A549 (cell line): Measurements from ENCODE around the gene HSPBP1. TPM values are rescaled to one million over a fixed set of nuclear protein-coding genes. Genes with fewer than 3 reads are reported as not detected.

Experiments used
- ATAC-seq, 2 experiments: fragments of 200-7000 bp in 1 of 2; fragments of >200 bp in 1 of 2; cut with Nextera tagmentation in 1 of 2; cut with Tn5 transposase in 1 of 2; 3 replicates each; pipeline versions ENCODE4 v1.8.0 to v1.9.1; 2018 to 2020; ENCODE audit warnings: mild to moderate bottlenecking in 1 of 2, moderate library complexity in 1 of 2
- CTCF ChIA-PET: fragments of 300-600 bp; sonication (Branson Sonifier 250); formaldehyde crosslinking; extraction: SDS; loops from one replicate; lab custom pipeline; 2021; ENCODE audit warnings: antibody characterized with exemption, inconsistent platforms; lab: Yijun Ruan, JAX
- POLR2A ChIA-PET: fragments of 350-600 bp; formaldehyde crosslinking; extraction: SDS; loops from one replicate; lab custom pipeline; 2021; ENCODE audit warnings: antibody characterized with exemption, inconsistent platforms; lab: Yijun Ruan, JAX
- DNase-seq, 2 experiments: peaks; one replicate each; pipeline versions ENCODE4 v3.0.0 to v3.0.0-alpha.2; 2011 to 2016; ENCODE audit warnings: low read depth in 1 of 2, low spot score in 1 of 2
- FAIRE-seq: peaks from 2 replicates; lab custom pipeline; 2011; peaks lifted over from hg19 to GRCh38; lab: Jason Lieb, UNC
- H3K27ac ChIP-seq, 2 experiments: fragments of >200 bp; sonication (Bioruptor Twin); formaldehyde crosslinking; 3 replicates each; pipeline ENCODE4 v1.5.1; 2016 to 2017
- H3K4me1 ChIP-seq: fragments of >200 bp; sonication (Bioruptor Twin); formaldehyde crosslinking; 3 replicates; pipeline ENCODE4 v1.6.1; 2016
- H3K4me2 ChIP-seq: fragments of >200 bp; sonication (Bioruptor Twin); formaldehyde crosslinking; 3 replicates; pipeline ENCODE4 v1.6.1; 2016
- H3K4me3 ChIP-seq: fragments of >200 bp; sonication (Bioruptor Twin); formaldehyde crosslinking; 3 replicates; pipeline ENCODE4 v1.5.1; 2016
- H3K9me3 ChIP-seq: fragments of >200 bp; sonication (Bioruptor Twin); formaldehyde crosslinking; 3 replicates; pipeline ENCODE4 v1.6.1; 2016
- CHD2 ChIP-seq: fragments of 150-350 bp; IDR thresholded peaks from 2 replicates; pipeline ENCODE4 v1.6.1; 2014; ENCODE audit warnings: low read length; ENCODE audit not compliant: partially characterized antibody
- EHF ChIP-seq: fragments of 250-450 bp; sonication (Bioruptor Pico); IDR thresholded peaks from 2 replicates; pipeline ENCODE4 v1.5.0; 2020; ENCODE audit warnings: mild to moderate bottlenecking
- EHMT2 ChIP-seq: fragments of 200-600 bp; sonication (generic); IDR thresholded peaks from 2 replicates; pipeline ENCODE4 v1.6.1; 2016; ENCODE audit warnings: antibody characterized with exemption, low read depth, mild to moderate bottlenecking, moderate library complexity
- EP300 ChIP-seq, 2 experiments: fragments of >200 bp; sonication (Bioruptor Twin); formaldehyde crosslinking; IDR thresholded peaks; 2 replicates in 1 of 2; 3 replicates in 1 of 2; pipeline ENCODE4 v1.6.1; 2016 to 2017
- FOSB ChIP-seq: fragments of 250-450 bp; sonication (Bioruptor Pico); IDR thresholded peaks from 2 replicates; pipeline ENCODE4 v1.5.0; 2020; ENCODE audit warnings: mild to moderate bottlenecking, moderate library complexity
- HOXB5 ChIP-seq: fragments of 250-450 bp; sonication (Bioruptor Pico); IDR thresholded peaks from 2 replicates; pipeline ENCODE4 v1.5.0; 2020; ENCODE audit warnings: mild to moderate bottlenecking, moderate library complexity
- JUNB ChIP-seq: fragments of >200 bp; sonication (Bioruptor Twin); formaldehyde crosslinking; IDR thresholded peaks from 2 replicates; pipeline ENCODE4 v1.6.1; 2016
- KDM1A ChIP-seq: fragments of 200-600 bp; sonication (generic); IDR thresholded peaks from 2 replicates; pipeline ENCODE4 v1.6.1; 2016; ENCODE audit warnings: low read depth, mild to moderate bottlenecking
- NR3C1 ChIP-seq: fragments of >200 bp; sonication (Bioruptor Twin); formaldehyde crosslinking; IDR thresholded peaks from 3 replicates; pipeline ENCODE4 v1.6.1; 2017
- PHF8 ChIP-seq: fragments of 200-600 bp; sonication (generic); IDR thresholded peaks from 2 replicates; pipeline ENCODE4 v1.6.1; 2016; ENCODE audit warnings: low read depth, mild to moderate bottlenecking, antibody characterized with exemption, moderate library complexity, borderline replicate concordance
- RCOR1 ChIP-seq: fragments of 150-350 bp; IDR thresholded peaks from 2 replicates; pipeline ENCODE4 v1.6.1; 2014; ENCODE audit warnings: antibody characterized with exemption, low read length, low read depth
- SREBF2 ChIP-seq: fragments of 450-650 bp; IDR thresholded peaks from 2 replicates; pipeline ENCODE4 v1.6.1; 2014; ENCODE audit warnings: mild to moderate bottlenecking, moderate library complexity
- TFCP2L1 ChIP-seq: fragments of 250-450 bp; sonication (Bioruptor Pico); IDR thresholded peaks from 2 replicates; pipeline ENCODE4 v1.5.0; 2021; ENCODE audit warnings: mild to moderate bottlenecking
- TP53 ChIP-seq: fragments of 250-450 bp; sonication (Bioruptor Pico); IDR thresholded peaks from 2 replicates; pipeline ENCODE4 v1.5.0; 2021; ENCODE audit warnings: mild to moderate bottlenecking, moderate library complexity
- ZNF302 ChIP-seq: fragments of 250-450 bp; sonication (Bioruptor Pico); IDR thresholded peaks from 2 replicates; pipeline ENCODE4 v1.9.0; 2021; ENCODE audit warnings: inconsistent platforms, mild to moderate bottlenecking, moderate library complexity
- ZSCAN20 ChIP-seq: fragments of 250-450 bp; sonication (Bioruptor Pico); IDR thresholded peaks from 2 replicates; pipeline ENCODE4 v1.8.0; 2022; ENCODE audit warnings: mild to moderate bottlenecking, moderate library complexity
- WGBS: methylation state at CpG from one replicate; pipeline ENCODE4 v1.1.6; 2017; ENCODE audit errors: missing lambda C conversion rate; 5-methylcytosine and 5-hydroxymethylcytosine counted together
- polyA plus RNA-seq, 4 experiments: library from polyadenylated mRNA; depleted of rRNA in 3 of 4; stranded (reverse); fragments of >200 nt; fragmentation: RNase III in 1 of 4; extraction: RNeasy Plus Mini Kit Qiagen cat#74134 plus additional on column Dnase treatment in 1 of 4; gene quantifications; 2 replicates in 3 of 4; 3 replicates in 1 of 4; pipeline ENCODE4 v1.2.3, GENCODE V29; 2011 to 2017
- TF ChIP-seq, protein P1 (sequence below): fragments of 450-650 bp; IDR thresholded peaks from 2 replicates; pipeline ENCODE4 v1.6.1; 2014; ENCODE audit warnings: antibody characterized with exemption
- TF ChIP-seq, protein P2 (sequence below): IDR thresholded peaks from 2 replicates; pipeline ENCODE4 v1.6.1; 2012
- TF ChIP-seq, protein P3 (sequence below): fragments of 200-600 bp; sonication (generic); IDR thresholded peaks from 2 replicates; pipeline ENCODE4 v1.6.1; 2016; ENCODE audit warnings: antibody characterized with exemption, mild to moderate bottlenecking, moderate library complexity

HSPBP1 gene
- polyA plus RNA-seq, 2 of the 4 experiments (the other 2 are of a cell fraction): 52.1 to 121 TPM

DNA sequence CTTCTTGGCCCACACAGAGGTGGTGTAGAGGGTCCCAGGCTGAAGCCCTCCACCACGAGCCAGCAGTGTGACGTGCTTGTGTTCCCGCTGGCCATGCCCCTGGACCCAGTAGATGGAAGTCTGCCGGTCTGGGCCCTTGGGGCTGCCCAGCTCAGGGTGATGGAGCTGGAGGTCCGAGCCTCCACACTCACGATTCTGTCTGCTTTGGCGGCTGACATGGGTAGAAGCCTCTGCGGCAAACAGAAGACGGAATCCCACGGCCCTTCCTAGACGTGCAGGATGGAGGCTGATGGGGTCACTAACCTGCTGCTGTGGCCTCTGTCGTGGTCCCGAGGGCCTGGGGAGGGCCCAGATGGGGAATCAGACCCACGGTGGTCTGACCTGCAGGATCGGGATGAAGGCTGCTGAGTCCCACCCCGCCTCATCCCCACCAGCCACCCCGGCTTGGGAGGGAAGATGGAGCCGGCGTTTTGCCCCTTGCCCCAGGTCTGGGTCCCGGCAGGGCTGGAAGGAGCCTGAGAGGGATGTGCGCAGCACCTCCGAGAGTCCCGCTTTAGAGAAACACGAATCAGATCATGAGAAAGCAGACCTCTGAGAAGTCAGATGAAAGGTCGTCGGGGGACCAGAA, 55.8 kb downstream of the HSPBP1 start (continued):
- TF ChIP-seq EHF (CRISPR knock-in tag) (no peak), ZSCAN20 (no peak), SREBF2 (no peak), ZNF302 (no peak), TP53 (CRISPR knock-in tag) (no peak), JUNB (no peak)

DNA sequence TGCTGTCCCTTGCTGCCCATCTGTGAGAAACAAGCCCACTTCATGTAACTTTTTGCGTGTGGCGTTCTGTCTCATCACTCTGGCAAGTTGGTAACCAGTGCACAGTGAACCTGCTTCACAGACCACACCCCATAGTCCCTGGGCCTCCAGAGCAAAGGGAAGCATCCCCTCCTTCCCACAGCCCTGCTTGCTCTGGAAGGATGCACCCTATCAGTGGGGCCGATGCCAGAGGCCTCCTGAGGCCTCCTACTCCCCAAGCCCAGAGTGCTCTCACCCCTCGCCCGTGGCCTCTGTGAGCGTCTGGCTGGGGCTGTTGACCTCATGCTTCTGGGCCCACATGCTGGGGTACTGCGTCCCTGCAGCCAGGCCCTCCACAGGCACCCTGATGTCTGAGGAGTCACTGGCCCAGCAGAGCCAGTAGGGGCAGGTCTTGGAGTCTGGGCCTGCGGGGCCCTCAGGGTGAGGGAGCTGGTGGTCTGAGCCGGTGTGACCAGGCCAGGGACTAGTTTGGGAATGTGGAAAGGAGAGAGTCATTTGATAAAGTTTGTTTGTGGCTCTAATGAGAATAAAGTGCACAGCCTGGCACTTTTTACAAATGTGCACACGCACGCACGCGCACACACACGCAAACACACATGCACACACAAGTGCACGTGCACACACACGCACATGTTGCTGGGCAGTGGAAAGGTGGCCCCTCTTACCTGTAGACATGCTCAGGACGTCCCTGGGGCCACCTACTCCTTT, 56.4 kb downstream of the HSPBP1 start:
- Histone ChIP-seq H3K27ac (no peak overlapping the region), H3K4me3 (no peak overlapping the region), H3K4me2 (no peak overlapping the region), H3K9me3 (peaks cover 7% of the 10 kb centered on the region; the same call in 2 of the 3 replicates), H3K4me1 (peaks cover 2% of the 10 kb centered on the region)
- ATAC-seq: peak; percentile 32 to 36; a peak in 5 of 6 replicates
- no peak for DNase-seq
- CTCF ChIA-PET: no interaction called here
- 85% methylated on average over 17 of the region's 17 CpGs for WGBS
- no peak for TF ChIP-seq KDM1A
- no peak for TF ChIP-seq EHMT2
- TF ChIP-seq RCOR1: no peak
- TF ChIP-seq NR3C1: no peak
- TF ChIP-seq CHD2: no peak
- no peak for TF ChIP-seq PHF8
- TF ChIP-seq EHF (CRISPR knock-in tag): no peak
- TF ChIP-seq, protein P1, sequence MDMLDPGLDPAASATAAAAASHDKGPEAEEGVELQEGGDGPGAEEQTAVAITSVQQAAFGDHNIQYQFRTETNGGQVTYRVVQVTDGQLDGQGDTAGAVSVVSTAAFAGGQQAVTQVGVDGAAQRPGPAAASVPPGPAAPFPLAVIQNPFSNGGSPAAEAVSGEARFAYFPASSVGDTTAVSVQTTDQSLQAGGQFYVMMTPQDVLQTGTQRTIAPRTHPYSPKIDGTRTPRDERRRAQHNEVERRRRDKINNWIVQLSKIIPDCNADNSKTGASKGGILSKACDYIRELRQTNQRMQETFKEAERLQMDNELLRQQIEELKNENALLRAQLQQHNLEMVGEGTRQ: no peak
- TF ChIP-seq FOSB (CRISPR knock-in tag): no peak
- TF ChIP-seq HOXB5 (CRISPR knock-in tag): no peak
- TF ChIP-seq, protein P2, sequence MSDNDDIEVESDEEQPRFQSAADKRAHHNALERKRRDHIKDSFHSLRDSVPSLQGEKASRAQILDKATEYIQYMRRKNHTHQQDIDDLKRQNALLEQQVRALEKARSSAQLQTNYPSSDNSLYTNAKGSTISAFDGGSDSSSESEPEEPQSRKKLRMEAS: no peak
- TF ChIP-seq TFCP2L1 (CRISPR knock-in tag): no peak
- POLR2A ChIA-PET: interaction anchor here (1.0 kb wide), 1 partner anchor 15 kb away, joined by 3 read pairs; no protein-coding TSS in a partner anchor
- FAIRE-seq: no peak

DNA sequence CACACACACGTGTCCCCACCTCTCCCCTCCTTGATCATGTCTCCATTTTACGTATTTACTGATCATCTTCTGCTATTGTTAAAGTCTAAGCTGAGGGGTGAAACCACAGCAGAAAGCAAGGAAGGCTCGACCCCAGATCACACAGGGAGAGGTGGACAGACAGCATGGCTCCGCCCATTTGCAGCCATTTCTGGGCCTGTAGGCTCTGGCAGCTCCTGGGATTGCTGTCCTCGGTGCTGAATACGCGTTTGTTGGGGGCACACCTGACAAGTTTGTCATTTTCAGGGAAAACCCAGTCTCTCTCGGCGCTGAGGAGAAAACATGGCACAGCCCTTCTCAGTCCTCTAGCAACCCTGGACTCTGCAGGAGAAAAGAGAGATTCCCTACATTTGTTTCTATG, 59.4 kb downstream of the HSPBP1 start:
- TF ChIP-seq EP300 (IDR thresholded peaks at IDR 0.05): no peak
- TF ChIP-seq, protein P3, sequence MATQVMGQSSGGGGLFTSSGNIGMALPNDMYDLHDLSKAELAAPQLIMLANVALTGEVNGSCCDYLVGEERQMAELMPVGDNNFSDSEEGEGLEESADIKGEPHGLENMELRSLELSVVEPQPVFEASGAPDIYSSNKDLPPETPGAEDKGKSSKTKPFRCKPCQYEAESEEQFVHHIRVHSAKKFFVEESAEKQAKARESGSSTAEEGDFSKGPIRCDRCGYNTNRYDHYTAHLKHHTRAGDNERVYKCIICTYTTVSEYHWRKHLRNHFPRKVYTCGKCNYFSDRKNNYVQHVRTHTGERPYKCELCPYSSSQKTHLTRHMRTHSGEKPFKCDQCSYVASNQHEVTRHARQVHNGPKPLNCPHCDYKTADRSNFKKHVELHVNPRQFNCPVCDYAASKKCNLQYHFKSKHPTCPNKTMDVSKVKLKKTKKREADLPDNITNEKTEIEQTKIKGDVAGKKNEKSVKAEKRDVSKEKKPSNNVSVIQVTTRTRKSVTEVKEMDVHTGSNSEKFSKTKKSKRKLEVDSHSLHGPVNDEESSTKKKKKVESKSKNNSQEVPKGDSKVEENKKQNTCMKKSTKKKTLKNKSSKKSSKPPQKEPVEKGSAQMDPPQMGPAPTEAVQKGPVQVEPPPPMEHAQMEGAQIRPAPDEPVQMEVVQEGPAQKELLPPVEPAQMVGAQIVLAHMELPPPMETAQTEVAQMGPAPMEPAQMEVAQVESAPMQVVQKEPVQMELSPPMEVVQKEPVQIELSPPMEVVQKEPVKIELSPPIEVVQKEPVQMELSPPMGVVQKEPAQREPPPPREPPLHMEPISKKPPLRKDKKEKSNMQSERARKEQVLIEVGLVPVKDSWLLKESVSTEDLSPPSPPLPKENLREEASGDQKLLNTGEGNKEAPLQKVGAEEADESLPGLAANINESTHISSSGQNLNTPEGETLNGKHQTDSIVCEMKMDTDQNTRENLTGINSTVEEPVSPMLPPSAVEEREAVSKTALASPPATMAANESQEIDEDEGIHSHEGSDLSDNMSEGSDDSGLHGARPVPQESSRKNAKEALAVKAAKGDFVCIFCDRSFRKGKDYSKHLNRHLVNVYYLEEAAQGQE: peak; percentile 85
- Histone ChIP-seq H3K27ac (no peak overlapping the region), H3K4me2 (no peak overlapping the region), H3K4me1 (peaks cover 12% of the 10 kb centered on the region), H3K4me3 (no peak overlapping the region), H3K9me3 (peaks cover 7% of the 10 kb centered on the region; the same call in 2 of the 3 replicates)
- ATAC-seq (no peak), FAIRE-seq (no peak), DNase-seq (no peak)
- POLR2A ChIA-PET: interaction anchor here (0.6 kb wide), 1 partner anchor 39 kb away, joined by 3 read pairs; the partner anchor contains the start of gene PPP6R1
- CTCF ChIA-PET: interaction anchor here (0.8 to 1.9 kb wide), 9 partner anchors 8 to 82 kb away, joined by 3 to 6 read pairs (median 4); partner anchors contain the start of gene TMEM86B
- 85% methylated on average over 9 of the region's 9 CpGs for WGBS
